Activated CD8-positive, alpha-beta memory T cell treated with anti-CD3 and anti-CD28 coated beads, Interleukin-2, amount 50 U/mL, for 48 hours (primary cell): ENCODE data around the gene GDF7.

Experiments used
- DNase-seq: peaks from one replicate; pipeline ENCODE4 v3.0.0-alpha.2; 2020

GDF7 gene

DNA sequence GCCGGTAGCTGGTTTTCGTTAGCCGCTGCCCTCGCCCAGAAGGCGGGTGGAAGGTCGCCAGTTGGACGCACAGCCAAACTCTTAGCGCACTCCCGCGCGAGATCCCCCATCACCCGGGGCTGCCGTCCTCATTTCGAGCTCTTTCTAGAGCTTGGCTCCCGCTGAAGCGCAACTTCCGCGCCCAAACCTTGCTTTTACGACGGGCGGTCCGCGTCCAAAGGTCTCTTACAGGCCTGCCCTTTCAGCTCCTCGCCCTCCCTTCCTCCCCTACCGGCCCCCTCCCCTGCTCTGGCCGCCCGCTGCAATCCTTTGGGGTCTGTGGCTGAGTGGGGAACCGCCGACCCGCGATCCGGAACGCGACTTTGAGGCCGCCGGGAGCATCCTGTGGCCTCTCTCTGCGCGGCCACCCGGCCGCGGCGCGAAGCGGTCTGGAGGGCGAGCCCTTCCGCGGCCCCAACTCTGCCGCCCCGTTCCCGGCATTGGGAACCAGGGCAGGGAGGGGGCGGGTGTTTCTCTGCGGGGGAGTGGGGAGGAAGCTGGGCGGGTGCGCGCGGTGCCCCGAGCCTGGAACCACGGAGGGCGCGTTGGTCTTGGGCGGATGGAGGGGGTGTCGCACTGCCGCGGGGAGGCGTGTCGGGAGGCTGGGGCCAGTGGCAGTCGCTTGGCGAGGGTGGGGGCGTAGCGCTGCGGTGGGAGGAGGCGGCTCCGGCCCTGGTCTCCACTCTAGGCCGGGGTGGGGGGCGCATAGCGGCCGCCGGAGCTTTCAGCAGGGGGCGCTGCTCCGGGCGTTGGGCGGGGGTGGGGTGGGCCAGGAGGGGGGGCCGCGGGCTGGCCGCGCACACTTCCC lies at the start of gene GDF7:
TSS of gene GDF7 (plus strand) at position 841 of the 847 bp plus-strand sequence. CDS start 96 bp downstream, outside the sequence.
- DNase-seq, result no peak

DNA sequence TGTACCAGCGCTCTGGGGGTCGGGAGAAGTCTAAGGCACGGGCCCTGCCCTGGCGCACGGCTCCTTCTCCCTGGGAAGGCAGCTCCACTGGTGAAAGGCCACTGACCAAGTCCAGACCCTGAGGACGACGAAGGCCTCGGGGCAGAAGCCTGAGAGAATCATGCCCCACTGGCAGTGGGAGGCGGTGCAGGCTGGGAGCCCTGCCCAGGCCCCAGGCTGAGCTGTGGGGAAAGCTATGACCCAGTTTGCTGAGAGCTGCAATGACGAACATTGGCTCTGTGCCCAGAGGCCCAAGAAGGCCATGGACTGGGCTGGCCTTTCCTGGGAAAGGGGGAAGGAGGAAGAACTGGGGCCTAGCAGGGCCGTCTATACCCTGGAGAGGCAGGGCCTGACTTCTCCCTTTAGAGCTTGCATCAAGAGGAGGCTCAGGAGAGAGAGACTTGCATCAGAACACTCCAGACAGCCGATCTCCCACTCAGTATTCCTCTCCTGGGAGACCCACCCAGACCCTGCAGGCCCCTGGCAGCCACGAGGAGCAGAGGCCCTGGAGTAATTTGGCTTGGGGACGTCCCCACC lies 49.0 kb upstream of the GDF7 start:
- no peak for DNase-seq

DNA sequence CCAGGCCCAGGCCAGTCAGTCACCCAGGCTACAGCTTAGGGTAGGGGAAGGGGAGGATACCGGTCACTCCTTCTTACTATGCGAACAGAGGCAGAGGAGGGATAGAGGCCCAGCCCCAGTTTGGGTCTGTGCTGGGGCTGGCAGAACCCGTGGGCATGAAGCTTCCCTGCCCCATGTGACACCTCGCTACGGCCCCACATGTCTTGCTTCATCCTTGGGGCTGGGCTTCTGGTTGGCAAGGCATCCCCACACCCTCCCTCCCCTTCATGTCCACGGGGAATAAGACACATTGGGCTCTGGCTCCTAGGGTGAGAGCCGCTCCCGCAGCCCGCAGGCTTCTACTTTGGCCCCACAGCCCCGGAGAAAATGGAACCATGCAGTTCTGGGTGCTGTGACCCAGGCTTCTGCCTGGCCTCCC lies 48.5 kb upstream of the GDF7 start:
- DNase-seq, result no peak

- no peak for DNase-seq
Measured at GRCh38 chr2:20618886-20619521, 47.9 kb upstream of the GDF7 start.

GRCh38 chr2:20619624-20620024 lies 47.3 kb upstream of the GDF7 start:
- DNase-seq, result no peak

DNA sequence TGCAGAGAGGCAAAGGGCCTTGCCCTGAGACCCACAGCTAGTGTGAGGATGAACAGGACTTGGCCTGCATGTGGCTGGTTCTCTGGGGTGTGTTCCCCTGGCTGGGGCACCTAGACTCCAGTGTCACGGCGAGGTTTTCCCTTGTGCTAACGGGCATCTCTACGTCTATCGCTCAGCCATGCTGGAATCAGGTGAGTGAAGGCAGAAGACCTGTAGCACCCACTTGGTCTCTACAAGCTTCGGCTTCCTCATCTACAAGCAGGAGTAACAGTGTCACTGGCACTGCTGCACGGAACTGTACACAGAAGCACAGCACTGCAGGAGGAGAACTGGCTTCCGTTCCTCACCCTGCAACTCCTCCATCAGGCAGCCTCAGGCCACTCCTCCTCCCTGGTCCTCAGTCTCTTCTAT lies 46.7 kb upstream of the GDF7 start:
- DNase-seq, result no peak

GRCh38 chr2:20620696-20621365 lies 46.1 kb upstream of the GDF7 start:
- no peak for DNase-seq

GRCh38 chr2:20621366-20622295 lies 45.3 kb upstream of the GDF7 start:
- no peak for DNase-seq

GRCh38 chr2:20622296-20622686 lies 44.7 kb upstream of the GDF7 start:
- DNase-seq, result no peak

DNA sequence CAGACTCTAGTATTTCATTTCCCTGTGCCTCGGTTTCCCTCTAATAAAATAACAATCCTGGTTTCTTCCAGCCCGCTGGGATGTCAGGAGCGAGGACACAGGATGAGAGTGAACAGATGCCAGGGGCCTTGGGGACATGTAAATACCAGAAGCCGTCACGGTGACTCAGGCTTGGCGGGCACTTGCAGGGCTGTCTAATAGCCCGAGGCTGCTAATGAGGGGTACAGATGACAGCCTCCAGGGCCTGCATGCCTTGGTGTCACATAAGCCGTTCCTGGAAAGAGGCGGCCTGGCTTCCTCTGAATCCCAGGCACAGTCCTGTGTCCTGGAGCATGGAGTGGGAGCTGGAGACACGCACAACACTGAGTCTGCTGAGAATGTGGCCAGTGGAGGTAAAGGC lies 44.2 kb upstream of the GDF7 start:
- no peak for DNase-seq

GRCh38 chr2:20623241-20623640 lies 43.7 kb upstream of the GDF7 start:
- DNase-seq, result no peak

DNA sequence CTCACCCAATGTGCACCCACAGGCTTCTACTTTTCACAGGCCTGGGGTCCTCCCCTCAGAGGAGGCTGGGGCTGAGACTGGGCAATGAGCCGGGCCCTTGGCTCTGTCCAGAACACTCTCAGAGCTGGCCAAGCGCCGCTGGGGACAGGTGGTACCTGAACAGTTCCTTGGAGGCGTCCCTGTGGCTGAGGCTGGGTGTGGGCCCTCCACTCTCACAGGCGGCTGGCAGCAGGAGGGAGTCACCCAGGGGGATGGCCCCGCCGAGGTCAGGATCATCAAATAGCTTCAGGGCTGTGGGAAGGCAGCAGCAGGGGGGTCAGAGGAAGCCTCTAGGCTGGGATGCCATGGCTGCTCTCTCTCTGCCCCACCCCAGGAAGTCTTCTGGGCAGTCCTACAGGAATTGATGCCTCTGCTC lies 43.2 kb upstream of the GDF7 start:
- DNase-seq, result no peak

DNA sequence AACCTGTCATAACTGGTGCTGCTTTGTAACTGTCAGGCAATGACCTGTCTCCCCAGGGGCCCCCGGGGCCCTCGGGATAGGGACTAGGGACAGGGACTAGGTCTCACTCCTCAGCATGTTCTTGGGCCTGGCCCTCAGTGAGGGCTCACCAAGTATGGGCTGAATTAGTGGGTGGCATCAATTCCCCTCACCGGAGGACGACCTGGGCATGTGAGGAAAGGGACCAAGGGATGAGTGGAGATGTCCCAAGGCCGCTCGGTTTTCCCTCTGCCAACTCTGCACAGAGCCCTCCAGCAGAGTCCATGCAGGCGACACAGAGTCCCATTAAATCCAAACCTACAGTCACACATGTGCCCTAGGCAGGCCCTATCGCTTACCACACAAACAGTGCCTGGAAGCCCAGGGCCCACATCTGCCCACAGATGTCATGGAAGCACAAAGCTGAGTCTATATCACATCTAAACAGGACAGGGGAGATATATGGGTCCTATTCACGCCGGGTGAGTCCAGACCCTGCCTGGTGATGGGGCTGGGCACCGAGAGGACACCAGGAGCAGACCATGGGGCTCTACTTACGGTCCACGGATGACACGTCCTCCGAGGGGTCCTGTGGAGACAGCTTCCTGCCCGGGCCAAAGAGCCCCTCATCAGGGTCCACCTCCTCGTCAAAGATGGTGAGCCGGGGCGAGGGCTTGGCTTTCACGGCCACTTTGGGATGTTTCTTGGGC lies 42.6 kb upstream of the GDF7 start:
- DNase-seq, result no peak

- no peak for DNase-seq
Measured at GRCh38 chr2:20624884-20625485, 42.0 kb upstream of the GDF7 start.

- no peak for DNase-seq
Measured at GRCh38 chr2:20625491-20626391, 41.2 kb upstream of the GDF7 start.

- DNase-seq, result no peak
Measured at GRCh38 chr2:20626392-20626697, 40.6 kb upstream of the GDF7 start.

DNA sequence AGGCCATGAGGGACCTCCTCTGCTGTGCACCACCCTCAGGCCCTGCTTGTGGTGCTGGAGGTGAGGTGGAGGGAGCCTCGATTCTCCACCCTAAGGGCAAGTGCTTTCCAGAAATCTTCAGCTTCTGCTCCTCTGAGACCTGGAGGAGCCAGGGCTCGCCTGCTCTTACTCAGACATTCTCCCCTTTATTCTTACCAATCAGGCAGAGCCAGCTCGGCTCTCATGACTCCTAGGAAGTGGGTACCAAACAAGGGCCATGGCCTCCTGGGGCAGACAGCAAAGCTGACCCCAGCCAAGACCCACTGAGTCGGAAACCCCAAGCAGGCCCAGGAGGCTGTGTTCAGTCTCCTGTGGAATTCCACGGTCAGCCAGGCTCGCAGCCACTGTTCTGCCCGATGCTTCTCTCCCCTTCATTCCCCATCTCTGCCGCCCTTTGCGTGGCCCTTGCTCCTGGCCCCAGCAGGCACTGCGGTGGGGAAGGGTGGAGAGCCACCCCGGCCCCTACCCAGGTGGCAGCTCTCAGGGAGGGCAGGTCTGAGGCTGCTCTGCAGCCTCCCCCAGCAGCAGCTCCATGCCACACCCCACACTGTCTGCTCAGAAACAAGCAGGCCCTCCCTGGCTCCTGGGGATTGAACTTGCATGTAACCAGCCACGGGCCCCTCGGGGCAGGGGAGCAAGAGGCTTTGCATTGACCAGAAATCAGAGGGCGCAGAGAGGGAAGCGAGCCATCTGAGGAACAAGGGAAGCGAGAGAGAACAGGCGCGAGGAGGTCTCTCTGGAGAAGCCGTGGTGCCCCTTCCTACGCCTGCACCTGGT lies 40.0 kb upstream of the GDF7 start:
- no peak for DNase-seq

DNA sequence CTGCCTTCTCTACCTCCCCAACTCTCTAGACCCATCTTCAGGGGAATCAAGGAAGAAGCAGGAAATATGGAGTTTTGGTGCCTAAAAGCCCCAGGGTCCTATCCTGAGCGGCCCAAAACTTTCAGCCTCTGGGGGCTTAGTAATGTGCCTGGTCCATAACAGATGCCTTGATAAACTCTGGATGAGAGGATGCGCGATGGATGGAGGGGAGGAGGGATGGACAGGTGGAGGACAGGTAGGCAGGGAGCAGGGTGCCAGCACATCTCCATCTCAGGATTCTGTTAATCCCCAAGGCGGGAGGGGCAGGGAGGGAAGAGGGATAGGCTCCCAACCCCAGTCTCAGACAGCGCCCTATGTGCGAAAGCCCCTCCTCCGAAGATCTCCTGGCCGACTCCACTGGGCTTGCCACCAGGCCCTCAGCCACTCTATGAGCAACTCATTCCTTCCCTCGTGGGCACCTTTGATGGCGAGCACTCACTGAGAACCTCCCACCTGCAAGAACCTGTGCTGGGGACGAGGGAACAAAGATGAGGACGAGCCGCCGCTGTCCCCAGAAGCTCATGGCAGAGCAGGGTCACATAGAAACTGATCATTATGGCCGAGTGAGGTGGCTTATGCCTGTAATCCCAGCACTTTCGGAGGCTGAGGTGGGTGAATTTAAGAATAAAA lies 39.1 kb upstream of the GDF7 start:
- no peak for DNase-seq

DNA sequence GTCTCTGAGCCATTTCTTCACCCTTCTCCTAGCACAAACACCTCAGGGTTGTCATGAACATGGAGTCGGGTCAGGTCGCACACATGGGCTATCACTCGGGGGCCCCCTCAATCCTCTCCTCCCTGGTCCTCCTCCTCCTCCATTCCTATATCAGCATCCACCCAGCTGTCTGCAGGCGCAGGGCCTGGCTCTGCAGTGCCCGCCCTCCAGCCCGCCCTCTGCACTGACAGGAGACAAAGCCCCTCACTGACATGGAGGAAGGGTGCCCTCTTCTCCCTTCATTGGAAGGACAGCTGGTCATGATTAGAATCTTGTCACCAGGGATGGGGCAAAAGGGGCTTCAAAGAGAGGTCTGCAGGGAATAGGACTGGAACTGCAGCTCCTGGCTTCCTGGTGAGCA lies 37.8 kb upstream of the GDF7 start:
- no peak for DNase-seq
